NCI-H2227 (cell line): ENCODE data around the gene NDUFB3.
"Not testable (repeated sequence)": the region's sequence is repeated elsewhere in the genome, so short reads cannot be mapped to it uniquely, and the experiment has no call there.

Experiments used
- DNase-seq: peaks from one replicate; lab custom pipeline; 2025; ENCODE audit not compliant: unreplicated experiment; lab: John Stamatoyannopoulos, UW

NDUFB3 gene

GRCh38 chr2:201071479-201072200 is at the start of gene NDUFB3, which contains the start of gene HYCC2:
TSS of gene NDUFB3 (plus strand) at chr2:201072001. CDS start at chr2:201078883, 6,882 bp downstream.
TSS of gene HYCC2 (minus strand) at chr2:201071671. CDS start at chr2:201024009, 47,662 bp downstream.
- DNase-seq: peak; percentile 97

GRCh38 chr2:201024518-201024917 is 47.3 kb upstream of the NDUFB3 start:
- no peak for DNase-seq

- DNase-seq: not testable (repeated sequence)
These were observed 37.4 kb upstream of the NDUFB3 start for GRCh38 chr2:201034355-201034754.

GRCh38 chr2:201038361-201038760 is 33.4 kb upstream of the NDUFB3 start:
- DNase-seq: not testable (repeated sequence)

GRCh38 chr2:201038855-201039254 is 32.9 kb upstream of the NDUFB3 start:
- no peak for DNase-seq

GRCh38 chr2:201040867-201041628 is 30.8 kb upstream of the NDUFB3 start:
- no peak for DNase-seq

- not testable (repeated sequence) for DNase-seq
These were observed 29.4 kb upstream of the NDUFB3 start for GRCh38 chr2:201042451-201042850.

GRCh38 chr2:201043050-201043449 is 28.8 kb upstream of the NDUFB3 start:
- not testable (repeated sequence) for DNase-seq

- DNase-seq: no peak
These were observed 24.9 kb upstream of the NDUFB3 start for GRCh38 chr2:201046881-201047280.

GRCh38 chr2:201049455-201049854 is 22.3 kb upstream of the NDUFB3 start:
- DNase-seq: no peak

GRCh38 chr2:201057087-201057521 is 14.7 kb upstream of the NDUFB3 start:
- DNase-seq: no peak

GRCh38 chr2:201057715-201058248 is 14.0 kb upstream of the NDUFB3 start:
- DNase-seq: no peak

- no peak for DNase-seq
These were observed 12.9 kb upstream of the NDUFB3 start for GRCh38 chr2:201058914-201059313.

- DNase-seq: no peak
These were observed 11.6 kb upstream of the NDUFB3 start for GRCh38 chr2:201059961-201060755.

GRCh38 chr2:201063516-201063915 is 8.3 kb upstream of the NDUFB3 start:
- DNase-seq: not testable (repeated sequence)

- DNase-seq: no peak
These were observed 6.9 kb upstream of the NDUFB3 start for GRCh38 chr2:201064797-201065329.

- peak; percentile 75 for DNase-seq
These were observed 788 bp upstream of the NDUFB3 start for GRCh38 chr2:201070948-201071478.

- peak; percentile 60 for DNase-seq
These were observed 365 bp downstream of the NDUFB3 start for GRCh38 chr2:201072201-201072530.

- DNase-seq: no peak
These were observed 1.3 kb downstream of the NDUFB3 start for GRCh38 chr2:201073071-201073470.

- no peak for DNase-seq
These were observed 3.2 kb downstream of the NDUFB3 start for GRCh38 chr2:201074996-201075395.

GRCh38 chr2:201084863-201085262 is 13.1 kb downstream of the NDUFB3 start:
- DNase-seq: no peak
